Cardiac fibroblast (primary cell): Measurements from ENCODE around the gene DDX23.

Experiments
- DNase-seq, 2 donors: peaks; one replicate each; pipeline versions ENCODE4 v3.0.0 to v3.0.0-alpha.2; 2010; ENCODE audit warnings: low read depth in 2 of 2
- H3K4me3 ChIP-seq, 2 donors: replicated peaks in 1 of 2; 1 replicate in 1 of 2; 2 replicates in 1 of 2; pipeline ENCODE4 v1.5.1; 2011; ENCODE audit warnings: low read depth in 2 of 2, low read length in 2 of 2, mild to moderate bottlenecking in 2 of 2, moderate library complexity in 1 of 2
- CTCF ChIP-seq: IDR thresholded peaks from one replicate; pipeline ENCODE4 v1.5.1; 2011; ENCODE audit warnings: low read depth, mild to moderate bottlenecking, low read length, inconsistent platforms

DDX23 gene

DNA sequence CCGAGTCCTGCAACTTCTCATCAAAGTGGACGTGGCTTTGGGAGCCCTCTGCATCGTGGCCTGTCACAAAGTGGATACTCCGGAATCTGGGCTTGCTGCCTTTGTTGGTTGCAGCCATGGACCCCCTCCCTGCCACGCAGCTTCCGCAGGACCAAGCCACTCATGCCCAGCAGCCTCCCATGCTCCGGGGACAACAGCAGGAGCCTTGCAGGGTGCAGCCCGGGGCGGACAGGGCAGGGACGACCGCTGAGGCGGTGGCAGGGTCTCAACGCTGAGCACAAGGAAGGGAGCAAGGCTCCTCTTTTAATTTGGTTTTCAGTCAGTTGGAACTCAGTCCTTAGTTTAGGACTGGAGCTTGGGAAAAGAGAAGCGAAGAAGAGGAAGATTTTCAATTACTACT is 51.0 kb downstream of the DDX23 start:
- TF ChIP-seq CTCF = no peak
- DNase-seq = no peak
- no peak overlapping the region for H3K4me3 ChIP-seq

GRCh38 chr12:48800457-48800856 is 51.5 kb downstream of the DDX23 start:
- DNase-seq = no peak
- H3K4me3 ChIP-seq = no peak overlapping the region
- TF ChIP-seq CTCF = no peak

- no peak for TF ChIP-seq CTCF
These were observed 55.0 kb downstream of the DDX23 start for GRCh38 chr12:48796976-48797375.

DNA sequence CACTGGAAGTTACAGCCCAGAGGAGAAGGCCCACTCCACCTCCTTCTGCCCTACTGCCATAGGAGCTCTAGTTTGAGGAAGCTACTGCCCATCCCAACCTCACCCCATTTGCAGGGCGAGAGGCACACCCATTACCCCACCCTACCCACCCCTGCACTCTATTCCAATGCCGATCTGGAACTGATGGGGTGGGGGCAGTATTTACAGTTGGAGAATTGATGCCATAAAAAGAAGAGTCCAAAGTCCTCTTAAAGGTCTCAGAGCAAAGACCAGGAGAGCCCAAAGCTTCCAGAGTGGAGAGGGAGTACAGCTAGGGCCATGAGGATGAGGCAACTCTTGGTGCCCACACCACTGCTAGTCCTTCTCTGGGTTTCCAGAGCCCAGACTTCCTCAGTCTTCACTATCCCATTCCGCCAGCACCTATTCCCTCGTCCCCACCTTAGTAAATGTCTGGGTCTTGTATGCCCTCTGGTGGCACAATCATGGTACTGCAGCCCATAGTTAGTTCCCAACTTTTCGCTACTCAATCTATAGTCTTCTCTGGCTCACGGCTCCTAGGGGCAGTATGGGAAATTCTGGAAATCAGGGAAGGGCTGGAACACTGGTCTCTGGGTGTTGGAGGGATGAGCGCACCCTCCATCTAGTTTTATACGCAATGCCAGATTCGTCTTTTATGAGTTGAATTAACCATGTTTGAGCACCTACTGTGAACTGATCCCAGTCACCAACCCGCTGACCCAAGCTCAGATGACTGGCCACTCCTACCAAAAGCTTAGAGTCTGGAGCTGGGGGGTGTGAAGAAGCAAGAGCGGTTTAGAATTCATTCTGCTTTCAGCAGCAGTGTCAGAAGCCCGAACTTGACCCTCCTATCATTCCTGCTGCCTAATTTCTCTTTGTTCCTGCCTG is 56.2 kb downstream of the DDX23 start:
- peak; percentile 93 for TF ChIP-seq CTCF
- DNase-seq = peak; percentile 84 to 87

More at GRCh38 chr12:48796976-48797375, 55.0 kb downstream of the DDX23 start:
- H3K4me3 ChIP-seq = no peak overlapping the region
- no peak for DNase-seq

GRCh38 chr12:48794870-48795269 is 57.1 kb downstream of the DDX23 start:
- no peak overlapping the region for H3K4me3 ChIP-seq
- no peak for TF ChIP-seq CTCF
- DNase-seq = no peak

More for the DNA sequence above, 56.2 kb downstream of the DDX23 start:
- H3K4me3 ChIP-seq = no peak overlapping the region

GRCh38 chr12:48793696-48794095 is 58.3 kb downstream of the DDX23 start:
- DNase-seq = no peak
- no peak for TF ChIP-seq CTCF
- no peak overlapping the region for H3K4me3 ChIP-seq
